ENCODE data around the gene PKIB. TPM values are rescaled to one million over a fixed set of nuclear protein-coding genes. Genes with fewer than 3 reads are reported as not detected.

Gene PKIB
- total RNA-seq, 2 donors from 2014 or later = 2.6 to 12.8 TPM

DNA sequence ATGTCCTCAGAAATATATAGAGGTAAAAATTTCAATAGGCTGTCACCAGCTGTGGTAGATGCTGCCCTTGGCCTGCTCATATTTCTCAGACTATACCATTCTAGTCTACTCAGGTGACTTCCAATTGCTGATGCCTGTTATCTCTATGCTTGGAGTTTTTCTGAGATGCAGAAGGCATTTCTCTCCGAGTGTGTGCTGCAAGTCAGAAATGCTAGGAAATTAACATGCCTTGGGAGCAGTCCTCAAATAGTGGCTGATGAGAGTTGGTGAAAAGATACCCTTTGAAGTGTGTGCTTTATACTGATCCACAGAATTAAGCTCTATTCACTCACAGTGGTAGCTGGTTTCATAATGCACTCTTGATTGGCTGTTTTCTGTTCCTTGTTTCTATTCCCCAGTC, 43.2 kb upstream of the PKIB start:
- Histone ChIP-seq H3K36me3 (no peaks in the 10 kb centered on the region), H3K4me1 (replicated peaks) (no peaks in the 10 kb centered on the region), H3K27me3 (replicated peaks; ENCODE audit: insufficient read depth) (no peaks in the 10 kb centered on the region), H3K9me3 (no peaks in the 10 kb centered on the region), H3K27ac (no peak overlapping the region), H3K4me3 (no peak overlapping the region)
- 71% methylated on average over 1 of the region's 1 CpG for WGBS
- TF ChIP-seq POLR2A (IDR thresholded peaks at IDR 0.05) (no peak), POLR2AphosphoS5 (IDR thresholded peaks at IDR 0.05) (no peak)
- DNase-seq (ENCODE audit: low spot score) = no peak
- intact Hi-C loops (cut with DNase I) = no loop called here

DNA sequence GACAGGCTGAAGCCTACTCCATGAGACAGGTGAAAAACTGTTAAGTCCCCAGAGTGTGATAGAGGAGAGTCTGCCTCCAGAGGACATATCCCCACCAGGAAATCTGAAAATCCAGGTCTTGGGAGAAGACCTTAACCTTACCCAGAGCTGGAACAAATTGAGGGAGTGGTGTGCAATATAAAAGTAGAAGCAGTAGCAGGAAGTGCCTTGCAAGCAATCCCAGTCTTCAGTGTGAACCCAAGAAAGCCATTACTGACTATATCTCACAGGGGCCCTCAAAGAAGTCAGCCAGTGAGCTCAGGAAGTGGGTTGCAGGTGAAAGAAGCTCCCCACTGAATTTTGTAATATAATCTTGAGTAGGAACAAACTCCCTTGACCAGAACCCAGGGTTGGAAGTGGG, 41.9 kb upstream of the PKIB start:
- H3K27me3 ChIP-seq (replicated peaks; ENCODE audit: insufficient read depth) = no peaks in the 10 kb centered on the region
- H3K4me1 ChIP-seq (replicated peaks) = no peaks in the 10 kb centered on the region
- TF ChIP-seq, protein P1, sequence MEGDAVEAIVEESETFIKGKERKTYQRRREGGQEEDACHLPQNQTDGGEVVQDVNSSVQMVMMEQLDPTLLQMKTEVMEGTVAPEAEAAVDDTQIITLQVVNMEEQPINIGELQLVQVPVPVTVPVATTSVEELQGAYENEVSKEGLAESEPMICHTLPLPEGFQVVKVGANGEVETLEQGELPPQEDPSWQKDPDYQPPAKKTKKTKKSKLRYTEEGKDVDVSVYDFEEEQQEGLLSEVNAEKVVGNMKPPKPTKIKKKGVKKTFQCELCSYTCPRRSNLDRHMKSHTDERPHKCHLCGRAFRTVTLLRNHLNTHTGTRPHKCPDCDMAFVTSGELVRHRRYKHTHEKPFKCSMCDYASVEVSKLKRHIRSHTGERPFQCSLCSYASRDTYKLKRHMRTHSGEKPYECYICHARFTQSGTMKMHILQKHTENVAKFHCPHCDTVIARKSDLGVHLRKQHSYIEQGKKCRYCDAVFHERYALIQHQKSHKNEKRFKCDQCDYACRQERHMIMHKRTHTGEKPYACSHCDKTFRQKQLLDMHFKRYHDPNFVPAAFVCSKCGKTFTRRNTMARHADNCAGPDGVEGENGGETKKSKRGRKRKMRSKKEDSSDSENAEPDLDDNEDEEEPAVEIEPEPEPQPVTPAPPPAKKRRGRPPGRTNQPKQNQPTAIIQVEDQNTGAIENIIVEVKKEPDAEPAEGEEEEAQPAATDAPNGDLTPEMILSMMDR (IDR thresholded peaks at IDR 0.05) = no peak
- TF ChIP-seq POLR2A (IDR thresholded peaks at IDR 0.05) = no peak
- TF ChIP-seq POLR2AphosphoS5 (IDR thresholded peaks at IDR 0.05) = no peak
- H3K27ac ChIP-seq = no peak overlapping the region
- no peaks in the 10 kb centered on the region for H3K9me3 ChIP-seq
- intact Hi-C loops (cut with DNase I) = no loop called here
- DNase-seq (ENCODE audit: low spot score) = no peak
- H3K4me3 ChIP-seq = no peak overlapping the region
- H3K36me3 ChIP-seq = no peaks in the 10 kb centered on the region

DNA sequence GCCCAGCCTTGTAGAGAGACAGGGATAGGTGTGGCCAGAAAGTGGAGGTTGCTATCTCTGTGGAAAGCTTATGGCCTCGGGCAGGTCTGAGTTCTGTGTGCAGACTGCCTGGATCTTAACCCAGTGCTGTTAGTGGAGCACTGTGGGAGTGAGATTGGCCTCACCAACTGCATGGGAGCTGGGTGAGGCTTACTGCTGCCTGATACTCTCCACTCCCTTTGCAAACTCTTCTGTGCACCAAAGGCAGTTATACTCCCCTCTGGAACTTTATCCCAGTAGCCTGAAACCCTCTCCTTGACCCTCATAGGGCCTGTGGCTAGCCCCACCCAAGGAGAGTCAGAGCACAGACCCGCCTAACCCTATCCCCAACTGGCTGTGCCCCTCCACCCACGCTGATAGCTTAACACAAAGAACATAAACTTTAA, 41.4 kb upstream of the PKIB start:
- no peaks in the 10 kb centered on the region for H3K36me3 ChIP-seq
- no peak overlapping the region for H3K27ac ChIP-seq
- DNase-seq (ENCODE audit: low spot score) = no peak
- H3K9me3 ChIP-seq = no peaks in the 10 kb centered on the region
- no peak for TF ChIP-seq POLR2AphosphoS5 (IDR thresholded peaks at IDR 0.05)
- H3K27me3 ChIP-seq (replicated peaks; ENCODE audit: insufficient read depth) = no peaks in the 10 kb centered on the region
- intact Hi-C loops (cut with DNase I) = no loop called here
- 55% methylated on average over 3 of the region's 3 CpGs for WGBS
- no peaks in the 10 kb centered on the region for H3K4me1 ChIP-seq (replicated peaks)
- no peak overlapping the region for H3K4me3 ChIP-seq

DNA sequence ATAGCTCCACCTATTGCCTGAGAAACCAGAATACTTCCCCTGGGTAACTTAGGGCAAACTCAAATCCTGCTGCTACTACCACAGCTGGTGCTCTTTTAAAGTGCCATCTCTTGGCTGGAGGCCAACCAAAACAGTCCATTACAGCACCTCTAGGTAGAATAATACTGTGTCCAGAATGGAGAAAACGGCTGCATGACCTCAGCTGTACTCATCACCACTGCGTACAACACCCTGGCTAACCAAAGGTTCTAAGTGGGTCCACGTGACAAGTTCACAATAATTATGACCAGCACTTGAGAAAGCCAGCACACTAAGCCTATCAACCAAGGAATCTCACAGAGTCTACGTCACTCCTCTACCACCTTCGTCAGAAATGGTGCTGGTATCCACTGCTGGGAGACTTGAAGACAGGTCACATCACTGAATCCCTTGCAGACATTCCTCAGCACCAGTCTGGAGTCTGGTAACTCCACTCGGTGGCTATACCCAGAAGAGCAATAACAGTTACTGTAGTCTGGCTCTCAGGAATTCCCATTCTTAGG, 40.9 kb upstream of the PKIB start:
- Histone ChIP-seq H3K36me3 (no peaks in the 10 kb centered on the region), H3K27me3 (replicated peaks; ENCODE audit: insufficient read depth) (no peaks in the 10 kb centered on the region), H3K9me3 (no peaks in the 10 kb centered on the region), H3K4me1 (replicated peaks) (no peaks in the 10 kb centered on the region), H3K4me3 (no peak overlapping the region), H3K27ac (no peak overlapping the region)
- no peak for TF ChIP-seq POLR2A (IDR thresholded peaks at IDR 0.05)
- TF ChIP-seq, protein P1 (IDR thresholded peaks at IDR 0.05) = no peak
- TF ChIP-seq POLR2AphosphoS5 (IDR thresholded peaks at IDR 0.05) = no peak
- 85% methylated on average over 6 of the region's 6 CpGs for WGBS
- intact Hi-C loops (cut with DNase I) = no loop called here
- DNase-seq (ENCODE audit: low spot score) = no peak

DNA sequence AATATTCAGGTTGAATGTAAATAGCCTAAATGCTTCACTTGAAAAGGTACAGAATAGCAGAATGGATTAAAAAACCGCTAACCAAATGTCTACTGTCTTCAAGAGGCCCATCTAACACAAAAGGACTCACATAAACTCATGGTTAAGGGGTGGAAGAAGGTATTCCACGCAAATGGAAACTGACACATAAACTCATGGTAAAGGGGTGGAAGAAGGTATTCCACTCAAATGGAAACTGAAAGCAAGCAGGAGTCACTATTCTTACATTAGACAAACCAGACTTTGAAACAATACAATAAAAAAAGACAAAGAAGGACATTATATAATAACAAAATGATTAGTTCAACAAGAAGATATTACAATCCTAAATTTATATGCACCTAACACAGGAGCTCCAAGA, 38.3 kb upstream of the PKIB start:
- intact Hi-C loops (cut with DNase I) = no loop called here
- H3K9me3 ChIP-seq = no peaks in the 10 kb centered on the region
- H3K27me3 ChIP-seq (replicated peaks; ENCODE audit: insufficient read depth) = no peaks in the 10 kb centered on the region
- no peak for DNase-seq (ENCODE audit: low spot score)
- no peaks in the 10 kb centered on the region for H3K4me1 ChIP-seq (replicated peaks)
- H3K27ac ChIP-seq = no peak overlapping the region
- H3K4me3 ChIP-seq = no peak overlapping the region
- H3K36me3 ChIP-seq = no peaks in the 10 kb centered on the region
- WGBS = 84% methylated on average over 2 of the region's 2 CpGs
- TF ChIP-seq, protein P1 (IDR thresholded peaks at IDR 0.05) = no peak
- TF ChIP-seq POLR2A (IDR thresholded peaks at IDR 0.05) (no peak), POLR2AphosphoS5 (IDR thresholded peaks at IDR 0.05) (no peak)

DNA sequence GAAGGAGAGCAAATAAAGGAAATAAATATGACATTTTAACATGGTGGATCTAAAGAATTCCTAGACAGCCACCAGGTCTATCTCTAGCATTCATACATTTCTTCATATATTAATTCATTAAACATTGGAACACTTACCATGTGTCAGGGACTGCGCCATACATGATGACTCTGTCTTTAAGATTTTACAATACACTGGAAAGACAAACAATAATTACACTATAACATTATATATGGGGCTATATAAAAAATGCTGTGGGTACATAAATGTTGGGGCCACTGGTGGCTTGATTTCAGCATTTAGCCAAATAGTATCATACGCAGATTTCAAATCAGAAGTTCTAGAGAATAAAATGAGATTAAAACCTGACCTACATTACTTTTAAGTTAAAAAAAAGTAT, 33.3 kb upstream of the PKIB start:
- Histone ChIP-seq H3K27ac (no peak overlapping the region), H3K27me3 (replicated peaks; ENCODE audit: insufficient read depth) (no peaks in the 10 kb centered on the region), H3K4me1 (replicated peaks) (no peaks in the 10 kb centered on the region), H3K36me3 (no peaks in the 10 kb centered on the region), H3K9me3 (no peaks in the 10 kb centered on the region), H3K4me3 (no peak overlapping the region)
- TF ChIP-seq POLR2AphosphoS5 (IDR thresholded peaks at IDR 0.05) = no peak
- TF ChIP-seq, protein P1 (IDR thresholded peaks at IDR 0.05) = no peak
- TF ChIP-seq POLR2A (IDR thresholded peaks at IDR 0.05) = no peak
- 93% methylated on average over 2 of the region's 2 CpGs for WGBS
- no peak for DNase-seq (ENCODE audit: low spot score)
- intact Hi-C loops (cut with DNase I) = no loop called here
